HG03280 (cell line): ENCODE data around the gene GJA4.
"Not testable (repeated sequence)": the region's sequence is repeated elsewhere in the genome, so short reads cannot be mapped to it uniquely, and the experiment has no call there.

Experiments
- ATAC-seq: cut with Tn5 transposase; IDR thresholded peaks from one replicate; pipeline ENCODE4 v1.9.1; 2021; ENCODE audit warnings: mild to moderate bottlenecking, moderate library complexity; ENCODE audit not compliant: unreplicated experiment

GJA4 gene

GRCh38 chr1:34768856-34769255 lies 23.9 kb upstream of the GJA4 start:
- no peak for ATAC-seq

- no peak for ATAC-seq
Observed at GRCh38 chr1:34770891-34771504, 21.8 kb upstream of the GJA4 start.

GRCh38 chr1:34771573-34772371 lies 21.0 kb upstream of the GJA4 start:
- no peak for ATAC-seq

- not testable (repeated sequence) for ATAC-seq
Observed at GRCh38 chr1:34773114-34773513, 19.7 kb upstream of the GJA4 start.

GRCh38 chr1:34774957-34775356 lies 17.8 kb upstream of the GJA4 start:
- ATAC-seq: no peak

- no peak for ATAC-seq
Observed at GRCh38 chr1:34776911-34777310, 15.9 kb upstream of the GJA4 start.

GRCh38 chr1:34777519-34778321 lies 15.1 kb upstream of the GJA4 start:
- no peak for ATAC-seq

- no peak for ATAC-seq
Observed at GRCh38 chr1:34778381-34778780, 14.4 kb upstream of the GJA4 start.

GRCh38 chr1:34779005-34779404 lies 13.8 kb upstream of the GJA4 start:
- no peak for ATAC-seq

- no peak for ATAC-seq
Observed at GRCh38 chr1:34779526-34779925, 13.3 kb upstream of the GJA4 start.

- ATAC-seq: no peak
Observed at GRCh38 chr1:34779962-34780361, 12.8 kb upstream of the GJA4 start.

- ATAC-seq: no peak
Observed at GRCh38 chr1:34780528-34780927, 12.3 kb upstream of the GJA4 start.

GRCh38 chr1:34781071-34781843 lies 11.5 kb upstream of the GJA4 start, which contains the start of gene GJB3:
GJB3 (plus strand) TSS chr1:34781214; CDS start chr1:34784763, 3,549 bp downstream.
- no peak for ATAC-seq

GRCh38 chr1:34781844-34782391 lies 10.9 kb upstream of the GJA4 start:
- no peak for ATAC-seq

- no peak for ATAC-seq
Observed at GRCh38 chr1:34784751-34785221, 8.0 kb upstream of the GJA4 start.

- ATAC-seq: no peak
Observed at GRCh38 chr1:34785231-34785874, 7.4 kb upstream of the GJA4 start.

GRCh38 chr1:34785875-34786470 lies 6.8 kb upstream of the GJA4 start:
- no peak for ATAC-seq

GRCh38 chr1:34786521-34787325 lies 6.1 kb upstream of the GJA4 start:
- ATAC-seq: peak; percentile 65
